HCT116 (cell line): ENCODE results near the gene SCNN1B. TPM values are rescaled to one million over a fixed set of nuclear protein-coding genes. Genes with fewer than 3 reads are reported as not detected.

Experiments
- ATAC-seq: fragments of 200-7000 bp; cut with Tn5 transposase; 2 replicates; pipeline ENCODE4 v1.9.1; 2020; ENCODE audit warnings: mild to moderate bottlenecking, moderate library complexity
- BruUV-seq: library from RNA; stranded (reverse); fragments of 400-500 nt; replicated peaks from 2 replicates; lab custom pipeline; 2021; lab: Mats Ljungman, UMichigan
- CTCF ChIA-PET: fragments of 300-600 bp; sonication (Branson Sonifier 250); formaldehyde crosslinking; loops from one replicate; lab custom pipeline; 2021; ENCODE audit warnings: antibody characterized with exemption; lab: Charles Lee
- POLR2A ChIA-PET: fragments of 300-600, 350-600 bp; sonication (Branson Sonifier 250); formaldehyde crosslinking; loops from one replicate; lab custom pipeline; 2021; ENCODE audit warnings: antibody characterized with exemption; lab: Charles Lee
- RAD21 ChIA-PET, 2 experiments: fragments of 300-600 bp; sonication (Branson Sonifier 250); formaldehyde crosslinking; loops; one replicate each; lab custom pipeline; 2023; ENCODE audit warnings: low total read pairs in 2 of 2; ENCODE audit not compliant: uncharacterized antibody in 2 of 2, unreplicated experiment in 2 of 2, low non-redundant PET in 1 of 2; lab: Charles Lee
- DNase-seq: peaks from one replicate; pipeline ENCODE4 v3.0.0-alpha.2; 2010; ENCODE audit warnings: low read depth, low spot score
- H2AFZ ChIP-seq: fragments of 200-600 bp; shearing (Covaris generic), sonication (generic); 2 replicates; pipeline ENCODE4 v1.6.1; 2017; ENCODE audit warnings: low read depth, mixed run types, mixed read lengths, antibody characterized with exemption, low read length; ENCODE audit not compliant: poor library complexity, severe bottlenecking
- H3K27ac ChIP-seq: 2 replicates; pipeline ENCODE4 v1.5.1; 2012; ENCODE audit warnings: low read depth, low read length
- H3K27me3 ChIP-seq: fragments of 200-600 bp; sonication (generic); 2 replicates; pipeline ENCODE4 v1.6.1; 2016; ENCODE audit warnings: mixed run types, low read length, mixed read lengths; ENCODE audit not compliant: insufficient read depth
- H3K36me3 ChIP-seq, 2 experiments: fragments of 200-500 bp in 1 of 2; fragments of 200-600 bp in 1 of 2; sonication (Bioruptor generic) in 1 of 2; sonication (generic) in 1 of 2; 2 replicates each; pipeline versions ENCODE4 v1.5.1 to v1.6.1; 2014 to 2016; ENCODE audit warnings: low read length in 2 of 2, inconsistent platforms in 1 of 2, mixed read lengths in 1 of 2, mixed run types in 1 of 2; ENCODE audit not compliant: insufficient read depth in 2 of 2, control insufficient read depth in 1 of 2
- H3K4me1 ChIP-seq, 2 experiments: fragments of 200-600 bp in 1 of 2; sonication (generic) in 1 of 2; 2 replicates each; pipeline versions ENCODE4 v1.5.1 to v1.6.1; 2012 to 2017; ENCODE audit warnings: low read length in 2 of 2, inconsistent platforms in 1 of 2, mild to moderate bottlenecking in 1 of 2, mixed read lengths in 1 of 2, mixed run types in 1 of 2, moderate library complexity in 1 of 2; ENCODE audit not compliant: insufficient read depth in 2 of 2, control insufficient read depth in 1 of 2
- H3K4me2 ChIP-seq: fragments of 200-600 bp; sonication (generic); 2 replicates; pipeline ENCODE4 v1.6.1; 2017; ENCODE audit warnings: mixed run types, low read length, mixed read lengths
- H3K4me3 ChIP-seq, 2 experiments: fragments of 200-600 bp in 1 of 2; sonication (generic) in 1 of 2; replicated peaks in 1 of 2; 2 replicates each; pipeline ENCODE4 v1.5.1; 2011 to 2016; ENCODE audit warnings: low read length in 2 of 2, control low read depth in 1 of 2, low read depth in 1 of 2, mild to moderate bottlenecking in 1 of 2, mixed read lengths in 1 of 2, mixed run types in 1 of 2
- H3K79me2 ChIP-seq: fragments of 200-600 bp; sonication (generic); 2 replicates; pipeline ENCODE4 v1.6.1; 2017; ENCODE audit warnings: mild to moderate bottlenecking, mixed run types, low read length, moderate library complexity, mixed read lengths; ENCODE audit not compliant: insufficient read depth
- H3K9ac ChIP-seq: fragments of 200-600 bp; sonication (generic); 2 replicates; pipeline ENCODE4 v1.6.1; 2016; ENCODE audit warnings: low read length, mixed read lengths
- H3K9me2 ChIP-seq: fragments of 200-600 bp; sonication (generic), shearing (Covaris generic); 2 replicates; pipeline ENCODE4 v1.6.1; 2017; ENCODE audit warnings: mixed run types, mild to moderate bottlenecking, moderate library complexity; ENCODE audit not compliant: insufficient read depth
- H3K9me3 ChIP-seq, 2 experiments: fragments of 200-500 bp in 1 of 2; fragments of 200-600 bp in 1 of 2; sonication (Bioruptor generic) in 1 of 2; sonication (generic) in 1 of 2; 2 replicates each; pipeline ENCODE4 v1.6.1; 2014 to 2017; ENCODE audit warnings: low read length in 2 of 2, mixed read lengths in 2 of 2, inconsistent platforms in 1 of 2, low read depth in 1 of 2, mild to moderate bottlenecking in 1 of 2, mixed run types in 1 of 2, moderate library complexity in 1 of 2; ENCODE audit not compliant: control insufficient read depth in 1 of 2, insufficient read depth in 1 of 2
- H4K20me1 ChIP-seq: fragments of 200-600 bp; sonication (generic), shearing (Covaris generic); 2 replicates; pipeline ENCODE4 v1.6.1; 2017; ENCODE audit warnings: mixed run types, mild to moderate bottlenecking, moderate library complexity; ENCODE audit not compliant: insufficient read depth
- CBX3 ChIP-seq: IDR thresholded peaks from 2 replicates; pipeline ENCODE4 v1.6.1; 2012; ENCODE audit warnings: low read depth
- CEBPB ChIP-seq: IDR thresholded peaks from 2 replicates; pipeline ENCODE4 v1.6.1; 2012; ENCODE audit warnings: low read depth
- ELF1 ChIP-seq: IDR thresholded peaks from 2 replicates; pipeline ENCODE4 v1.6.1; 2012; ENCODE audit warnings: low read depth, borderline replicate concordance
- EZH2 ChIP-seq: fragments of 200-600 bp; sonication (generic); IDR thresholded peaks from 2 replicates; pipeline ENCODE4 v1.6.1; 2017; ENCODE audit warnings: antibody characterized with exemption, mixed run types
- MAX ChIP-seq: IDR thresholded peaks from 2 replicates; pipeline ENCODE4 v1.6.1; 2012
- REST ChIP-seq: IDR thresholded peaks from 2 replicates; pipeline ENCODE4 v1.6.1; 2012; ENCODE audit warnings: low read depth
- SIN3A ChIP-seq: IDR thresholded peaks from 2 replicates; pipeline ENCODE4 v1.6.1; 2012; ENCODE audit warnings: low read depth
- SRF ChIP-seq: IDR thresholded peaks from 2 replicates; pipeline ENCODE4 v1.6.1; 2012; ENCODE audit warnings: low read depth
- ZNF274 ChIP-seq: fragments of 200-500 bp; sonication (Bioruptor generic); IDR thresholded peaks from 2 replicates; pipeline ENCODE4 v1.6.1; 2014; ENCODE audit warnings: mild to moderate bottlenecking, low read depth, low read length, inconsistent platforms
- intact Hi-C: fragments of 100-400 bp; cut with micrococcal nuclease; formaldehyde crosslinking; loops from 2 replicates; pipeline ENCODE4 v1.10.0; 2022
- total RNA-seq: library from RNA; stranded (reverse); gene quantifications from one replicate; pipeline ENCODE4 v1.2.1, GENCODE V29; 2021; ENCODE audit not compliant: unreplicated experiment

Gene SCNN1B
- total RNA-seq, 1 experiment from 2014 or later = 0.37 TPM

- H3K79me2 ChIP-seq = no peaks in the 10 kb centered on the region
- DNase-seq (no peak), ATAC-seq (no peak)
- no peaks in the 10 kb centered on the region for H4K20me1 ChIP-seq
- no peaks in the 10 kb centered on the region for H3K9me3 ChIP-seq
- H3K4me3 ChIP-seq = no peak overlapping the region
- no peaks in the 10 kb centered on the region for H3K27me3 ChIP-seq
- BruUV-seq = no TSS peak
- no peaks in the 10 kb centered on the region for H3K9me2 ChIP-seq
- ChIA-PET CTCF (no interaction called here), RAD21 (no interaction called here), POLR2A (no interaction called here)
- TF ChIP-seq SIN3A = no peak
- TF ChIP-seq ZNF274 = no peak
- TF ChIP-seq MAX = no peak
- no peak for TF ChIP-seq CBX3
- no peak for TF ChIP-seq REST
- no peak for TF ChIP-seq EZH2
- no peak for TF ChIP-seq SRF
- TF ChIP-seq CEBPB = no peak
- no peak for TF ChIP-seq ELF1
- H3K4me2 ChIP-seq = no peak overlapping the region
- H3K9ac ChIP-seq = no peak overlapping the region
- H3K4me1 ChIP-seq = no peaks in the 10 kb centered on the region
- H3K36me3 ChIP-seq = peaks cover 8 to 15% of the 10 kb centered on the region in 2 experiments
- H2AFZ ChIP-seq = no peak overlapping the region
- intact Hi-C loops = no loop called here
- no peak overlapping the region for H3K27ac ChIP-seq
Observed at GRCh38 chr16:23408242-23408822, 106.2 kb downstream of the SCNN1B start.
